T-helper 17 cell (primary cell): ENCODE results near the gene DUSP22. TPM values are rescaled to one million over a fixed set of nuclear protein-coding genes. Genes with fewer than 3 reads are reported as not detected.

Source experiments
- ATAC-seq: fragments of 150-1000 bp; cut with Tn5 transposase; 2 replicates; pipeline ENCODE4 v1.10.0; 2021; ENCODE audit warnings: mild to moderate bottlenecking, moderate library complexity
- DNase-seq, 3 donors: peaks; one replicate each; pipeline versions ENCODE4 v3.0.0 to v3.0.0-alpha.2; 2020 to 2021
- H3K9me3 ChIP-seq: one replicate; pipeline ENCODE4 v1.7.0; 2013; ENCODE audit warnings: low read length, mild to moderate bottlenecking; ENCODE audit not compliant: control insufficient read depth, poor library complexity, severe bottlenecking
- H3K27ac Mint-ChIP-seq: one replicate; pipeline ENCODE4 v1.8.0; 2022; ENCODE audit warnings: mild to moderate bottlenecking, moderate library complexity, mixed read lengths
- H3K27me3 Mint-ChIP-seq: one replicate; pipeline ENCODE4 v1.8.0; 2022; ENCODE audit warnings: mixed read lengths
- H3K36me3 Mint-ChIP-seq: one replicate; pipeline ENCODE4 v1.8.0; 2022; ENCODE audit warnings: low read depth, mixed read lengths
- H3K4me1 Mint-ChIP-seq: one replicate; pipeline ENCODE4 v1.8.0; 2022; ENCODE audit warnings: mild to moderate bottlenecking, mixed read lengths
- H3K4me3 Mint-ChIP-seq: one replicate; pipeline ENCODE4 v1.8.0; 2022; ENCODE audit warnings: mild to moderate bottlenecking, moderate library complexity, mixed read lengths
- total RNA-seq, 4 donors: library from RNA in 2 of 4; stranded (reverse) in 2 of 4; gene quantifications; one replicate each; pipeline ENCODE4 v1.2.3 and lab custom pipeline; 2022 to 2026

Gene DUSP22
- total RNA-seq, 2 donors from 2014 or later = 26.9 to 38.1 TPM

DNA sequence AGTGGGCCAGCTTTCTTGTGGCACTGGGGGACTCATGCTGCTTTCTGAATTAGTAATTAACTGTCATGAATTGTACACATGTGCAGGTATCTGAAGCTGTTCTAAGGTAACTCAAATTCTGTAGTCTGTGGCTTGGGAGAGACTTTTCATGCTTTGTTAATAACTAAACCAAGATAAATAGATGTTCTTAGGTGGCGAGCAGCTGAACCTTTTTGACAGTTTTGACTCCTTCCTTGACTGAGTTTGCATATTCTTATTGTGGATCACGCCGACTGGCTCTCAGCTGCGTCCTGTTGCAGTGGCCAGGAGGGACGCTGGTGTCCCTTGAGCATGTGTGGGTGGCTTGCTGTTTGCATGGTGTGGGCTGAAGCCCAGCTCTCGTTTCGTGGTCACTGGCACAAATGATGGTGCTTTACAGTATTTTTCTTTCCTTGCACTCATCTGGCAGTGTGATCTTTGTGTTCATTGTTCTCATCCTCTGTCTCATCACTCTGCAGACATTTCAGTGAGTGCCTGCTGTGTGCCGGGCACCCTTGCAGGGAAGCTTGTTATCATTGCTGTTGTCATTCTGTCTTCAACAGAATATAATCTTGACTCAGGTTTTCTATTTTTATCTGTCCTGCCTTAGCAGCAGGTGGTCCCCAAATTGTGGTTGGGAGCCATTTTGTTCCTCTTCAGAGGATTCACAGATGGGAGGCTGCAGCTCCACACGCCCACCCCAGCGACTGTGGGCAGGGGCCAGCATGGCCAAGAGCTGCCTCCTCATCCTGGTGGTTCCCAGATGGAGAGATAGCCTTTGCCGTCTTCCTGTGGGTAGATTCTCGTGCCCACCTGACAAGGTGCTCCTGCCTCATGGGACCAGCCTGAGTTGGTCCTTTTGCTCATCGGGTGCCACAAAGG lies 39.6 kb downstream of the DUSP22 start:
- ATAC-seq = no peak
- peaks cover 14% of the 10 kb centered on the region for H3K4me1 Mint-ChIP-seq

DNA sequence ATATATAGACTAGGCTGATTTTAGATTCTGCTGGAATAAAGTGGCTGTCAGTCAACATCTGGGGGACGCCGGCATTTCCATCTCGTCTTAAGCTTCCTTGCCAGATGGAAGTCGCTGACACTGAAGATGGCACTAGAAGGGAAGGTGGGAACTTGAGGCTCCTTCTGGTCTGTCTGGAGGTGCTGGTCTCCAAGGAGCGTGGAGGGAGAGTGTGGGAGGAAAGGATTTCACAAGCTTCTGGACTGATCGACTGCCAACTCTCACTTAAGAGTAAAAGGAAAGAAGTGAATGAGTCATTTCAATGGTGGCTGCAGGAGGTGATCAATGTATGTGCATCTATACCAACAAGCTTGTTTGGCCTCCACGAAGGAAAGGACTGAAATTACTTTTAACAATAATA lies 40.4 kb downstream of the DUSP22 start:
- no peak overlapping the region for H3K27ac Mint-ChIP-seq
- no peak overlapping the region for H3K4me3 Mint-ChIP-seq
- ATAC-seq (no peak), DNase-seq (no peak)
- no peaks in the 10 kb centered on the region for H3K36me3 Mint-ChIP-seq
- H3K9me3 ChIP-seq = no peaks in the 10 kb centered on the region
- H3K4me1 Mint-ChIP-seq = peaks cover 10% of the 10 kb centered on the region
- no peaks in the 10 kb centered on the region for H3K27me3 Mint-ChIP-seq

More for the DNA sequence above, 39.6 kb downstream of the DUSP22 start:
- H3K4me3 Mint-ChIP-seq = no peak overlapping the region
- DNase-seq = no peak
- no peaks in the 10 kb centered on the region for H3K36me3 Mint-ChIP-seq
- H3K27me3 Mint-ChIP-seq = no peaks in the 10 kb centered on the region
- no peaks in the 10 kb centered on the region for H3K9me3 ChIP-seq
- no peak overlapping the region for H3K27ac Mint-ChIP-seq

DNA sequence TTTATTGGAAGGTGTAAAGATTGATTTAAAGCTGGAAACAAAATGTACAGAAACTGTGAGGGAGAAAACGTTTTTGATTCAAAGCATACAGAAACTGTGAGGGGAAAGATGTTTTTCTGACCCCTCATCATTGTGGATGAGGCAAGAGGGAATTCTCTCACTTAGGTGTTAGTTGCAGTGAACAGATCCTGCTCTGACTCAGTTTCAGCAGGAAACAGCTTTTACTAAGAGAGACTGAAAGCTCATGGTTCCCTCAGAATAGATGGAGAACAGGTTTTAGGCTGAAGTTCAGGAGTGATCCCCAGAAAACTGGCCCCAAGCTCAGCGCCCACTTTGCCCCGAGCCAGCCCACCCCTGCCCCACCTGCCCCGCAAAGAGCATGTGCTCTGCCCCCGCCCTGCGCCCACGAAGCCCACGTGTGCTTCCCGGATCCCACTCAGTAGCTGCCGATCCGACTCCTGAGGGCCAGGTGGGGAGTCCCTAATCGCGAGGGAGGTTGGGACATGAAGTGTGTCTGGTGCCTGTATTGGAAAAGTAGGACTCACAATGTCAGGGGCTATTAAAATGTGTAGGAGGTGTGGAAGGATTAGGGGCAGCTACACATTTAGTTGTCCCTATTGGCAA lies 41.2 kb downstream of the DUSP22 start:
- DNase-seq (no peak), ATAC-seq (no peak)
- no peak overlapping the region for H3K4me3 Mint-ChIP-seq
- no peaks in the 10 kb centered on the region for H3K27me3 Mint-ChIP-seq
- no peaks in the 10 kb centered on the region for H3K9me3 ChIP-seq
- no peak overlapping the region for H3K27ac Mint-ChIP-seq
- H3K36me3 Mint-ChIP-seq = no peaks in the 10 kb centered on the region
- H3K4me1 Mint-ChIP-seq = peaks cover 13% of the 10 kb centered on the region

DNA sequence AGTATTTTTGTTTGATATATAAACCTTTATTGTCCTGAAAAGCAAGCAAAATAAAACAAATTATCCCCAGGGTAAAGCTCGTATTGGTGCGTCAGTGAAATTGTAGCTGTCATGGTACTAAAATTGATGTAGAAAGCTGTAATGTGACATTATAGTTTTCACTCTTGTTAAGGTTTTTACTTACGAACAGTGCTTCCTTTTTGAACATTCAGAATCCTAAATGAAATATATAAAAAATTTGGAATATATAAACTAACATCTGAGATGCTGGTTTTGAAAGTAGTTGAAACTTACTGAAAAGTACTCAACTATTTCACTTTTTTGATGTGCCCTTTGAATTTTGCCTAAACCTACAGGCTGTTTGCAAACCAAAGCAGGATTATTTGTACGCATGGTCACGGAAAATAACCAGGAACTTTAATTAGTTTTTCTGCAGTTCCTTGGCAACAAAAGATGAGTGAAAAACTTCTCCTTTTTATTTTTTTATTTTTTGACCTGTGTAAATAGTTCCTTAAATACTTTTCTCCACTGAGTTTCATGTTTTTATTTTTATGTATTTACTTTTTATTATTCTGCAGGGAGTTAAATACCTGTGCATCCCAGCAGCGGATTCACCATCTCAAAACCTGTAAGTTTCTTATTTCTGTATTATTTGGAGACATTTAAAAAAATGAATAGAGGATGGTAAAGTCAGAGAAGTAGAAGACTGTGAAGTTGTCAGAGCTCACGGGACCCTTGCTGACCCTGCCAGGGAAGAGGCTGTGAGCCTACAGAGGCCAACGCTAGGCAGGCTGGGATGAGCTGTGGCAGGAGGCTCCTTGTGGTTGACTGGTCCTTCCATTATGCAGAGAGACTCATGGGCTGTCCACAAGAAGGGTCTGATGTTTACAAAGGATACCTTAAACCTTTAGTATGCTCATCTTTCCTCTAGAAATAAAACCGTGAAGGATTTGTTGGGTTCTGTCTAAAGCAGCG lies 42.5 kb downstream of the DUSP22 start:
- peaks cover 22% of the 10 kb centered on the region for H3K4me1 Mint-ChIP-seq
- ATAC-seq = no peak
- no peaks in the 10 kb centered on the region for H3K36me3 Mint-ChIP-seq
- no peak for DNase-seq
- no peak overlapping the region for H3K4me3 Mint-ChIP-seq
- no peaks in the 10 kb centered on the region for H3K27me3 Mint-ChIP-seq
- H3K27ac Mint-ChIP-seq = no peak overlapping the region
- no peaks in the 10 kb centered on the region for H3K9me3 ChIP-seq

DNA sequence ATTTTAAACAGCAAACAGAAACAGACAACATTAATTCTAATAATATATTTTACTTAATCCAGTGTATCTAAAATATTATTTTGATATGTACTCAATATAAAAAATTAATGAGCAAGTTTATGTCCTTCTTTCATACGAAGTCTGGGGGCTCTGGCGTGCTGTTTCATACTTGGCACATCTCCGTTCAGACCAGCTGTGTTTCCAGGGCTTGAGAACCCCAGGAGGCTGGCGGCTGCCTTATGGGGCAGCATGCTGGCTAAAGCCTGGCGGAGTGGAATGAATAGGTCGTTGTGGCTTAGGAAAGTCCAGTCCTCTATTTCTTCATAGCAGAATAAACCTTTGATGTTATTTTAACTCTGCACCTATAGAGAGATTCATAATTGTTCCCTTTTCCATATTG lies 43.3 kb downstream of the DUSP22 start:
- no peak for DNase-seq
- Mint-ChIP-seq H3K36me3 (no peaks in the 10 kb centered on the region), H3K27ac (no peak overlapping the region), H3K4me3 (no peak overlapping the region), H3K4me1 (peaks cover 22% of the 10 kb centered on the region), H3K27me3 (no peaks in the 10 kb centered on the region)
- ATAC-seq = no peak
- no peaks in the 10 kb centered on the region for H3K9me3 ChIP-seq

DNA sequence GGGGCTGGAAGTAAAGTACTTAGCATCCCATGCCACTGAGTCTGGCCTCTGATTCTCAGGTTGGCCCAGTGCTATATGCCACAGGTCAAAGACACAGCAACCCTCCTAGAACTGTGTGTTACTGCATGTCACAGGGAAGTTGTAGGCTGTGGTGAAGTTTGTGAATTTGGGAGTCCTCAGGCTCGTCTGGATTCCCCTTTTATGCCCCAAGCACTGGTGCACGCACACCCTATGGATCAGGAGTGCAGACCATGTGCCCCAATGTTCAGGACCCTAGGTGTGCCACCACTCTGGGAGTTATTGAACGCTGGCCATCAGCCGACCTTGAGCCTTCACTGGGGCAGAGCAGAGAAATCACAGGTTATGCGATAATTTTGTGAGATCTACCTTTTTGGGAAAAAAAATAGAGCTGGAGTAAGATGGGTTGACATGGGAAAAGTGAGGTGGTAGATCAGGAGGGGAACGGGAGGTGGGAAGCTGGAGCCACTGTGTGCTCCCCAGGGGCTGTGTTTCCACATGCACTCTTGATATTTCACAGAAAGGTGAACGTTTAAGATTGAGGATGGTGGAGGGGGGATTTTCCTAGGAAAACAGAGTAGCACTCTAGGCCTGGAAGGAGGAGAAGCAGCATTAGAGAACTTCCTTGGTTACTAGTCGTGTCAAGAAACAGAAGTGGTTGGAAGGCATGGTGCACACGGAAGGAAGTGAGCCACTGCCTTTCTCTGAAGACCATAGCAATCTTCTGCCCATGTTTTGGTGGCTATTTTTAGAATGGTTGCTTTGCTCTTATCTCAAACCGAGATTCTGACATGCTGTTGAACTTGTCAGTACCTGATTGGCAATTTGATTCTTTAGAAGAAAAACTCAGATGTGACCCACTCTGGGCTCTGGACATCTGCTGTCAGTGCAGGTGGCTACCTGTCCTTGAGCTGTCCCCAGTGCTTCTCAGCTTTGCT lies 44.1 kb downstream of the DUSP22 start:
- peak overlapping the region; percentile 7 for H3K4me3 Mint-ChIP-seq
- DNase-seq (no peak), ATAC-seq (peak; percentile 48)
- no peaks in the 10 kb centered on the region for H3K9me3 ChIP-seq
- H3K27ac Mint-ChIP-seq = peak overlapping the region; percentile 2
- H3K36me3 Mint-ChIP-seq = no peaks in the 10 kb centered on the region
- peaks cover 22% of the 10 kb centered on the region for H3K4me1 Mint-ChIP-seq
- H3K27me3 Mint-ChIP-seq = no peaks in the 10 kb centered on the region

DNA sequence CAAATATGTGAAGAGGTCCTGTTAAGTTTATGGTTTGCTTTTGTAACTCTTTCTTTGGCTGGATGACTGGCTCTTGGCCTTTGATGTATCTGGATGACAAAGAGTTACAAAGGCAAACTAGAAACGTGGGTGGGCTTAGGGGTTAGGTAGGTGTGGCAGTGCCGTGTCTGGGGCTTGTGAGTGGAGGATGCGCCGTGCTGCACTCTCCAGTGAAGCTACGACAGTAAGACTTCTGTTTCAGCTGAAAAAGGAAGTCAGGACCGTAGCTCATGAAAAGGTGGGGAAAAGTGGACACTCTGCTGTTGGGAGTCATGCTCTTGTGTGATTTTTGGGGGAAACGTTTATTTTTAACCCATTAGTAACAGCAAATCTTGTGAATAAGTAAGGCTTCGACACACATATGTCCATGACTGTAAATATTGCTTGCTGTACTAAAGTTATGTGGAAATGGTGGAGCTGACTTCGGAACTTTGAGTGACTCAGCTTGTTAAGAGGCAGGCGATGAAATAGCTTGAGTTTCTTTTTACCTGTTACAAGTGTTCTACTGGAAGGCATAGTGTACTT lies 45.6 kb downstream of the DUSP22 start:
- H3K4me1 Mint-ChIP-seq = peaks cover 22% of the 10 kb centered on the region

DNA sequence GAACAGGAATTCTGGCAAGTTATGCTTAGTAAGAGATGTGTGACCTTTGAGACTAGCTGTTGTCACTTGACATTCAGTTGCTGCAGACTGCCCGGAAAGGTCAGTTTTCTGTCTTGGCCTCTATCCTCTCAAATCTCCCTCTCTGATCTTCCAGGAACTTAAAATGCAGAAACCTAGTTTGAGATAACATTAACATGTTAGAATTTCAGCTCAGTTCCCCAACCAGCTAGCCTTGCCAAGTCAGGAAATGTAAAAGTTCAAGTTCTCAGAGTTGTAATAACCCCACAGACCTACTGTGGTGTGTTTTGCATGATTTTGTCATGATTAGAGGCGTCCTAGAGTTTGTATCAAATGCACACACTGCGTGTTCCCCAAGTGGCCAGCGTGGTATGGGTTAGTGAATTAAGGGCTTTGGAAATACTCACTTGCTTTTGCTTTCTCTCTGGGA lies 46.6 kb downstream of the DUSP22 start:
- no peak overlapping the region for H3K27ac Mint-ChIP-seq
- H3K27me3 Mint-ChIP-seq = no peaks in the 10 kb centered on the region
- H3K4me3 Mint-ChIP-seq = no peak overlapping the region
- DNase-seq (no peak), ATAC-seq (no peak)
- H3K9me3 ChIP-seq = no peaks in the 10 kb centered on the region
- H3K4me1 Mint-ChIP-seq = peaks cover 22% of the 10 kb centered on the region
- no peaks in the 10 kb centered on the region for H3K36me3 Mint-ChIP-seq

More for the DNA sequence above, 45.6 kb downstream of the DUSP22 start:
- Mint-ChIP-seq H3K27me3 (no peaks in the 10 kb centered on the region), H3K36me3 (no peaks in the 10 kb centered on the region), H3K27ac (no peak overlapping the region), H3K4me3 (peak overlapping the region; percentile 61)
- H3K9me3 ChIP-seq = no peaks in the 10 kb centered on the region
- ATAC-seq (no peak), DNase-seq (no peak)

DNA sequence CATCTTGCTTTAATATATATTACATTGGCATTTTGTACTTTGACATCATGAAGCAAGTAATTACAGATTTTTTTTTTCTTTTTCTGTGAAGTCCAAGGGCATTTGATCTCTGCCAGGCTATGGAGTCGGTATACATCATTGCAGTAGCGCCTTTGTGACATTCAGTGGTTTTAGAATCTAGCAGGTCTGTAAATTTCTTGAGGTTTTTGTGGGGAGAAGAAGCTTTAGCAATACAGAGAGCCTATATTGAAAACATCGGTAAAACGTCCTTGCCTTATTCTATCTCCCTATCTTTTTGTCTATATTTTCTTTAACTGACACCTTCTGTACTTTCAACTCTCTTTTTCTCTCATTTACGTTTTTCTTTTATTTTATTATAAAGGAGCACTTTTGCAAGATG lies 47.2 kb downstream of the DUSP22 start:
- Mint-ChIP-seq H3K4me1 (peaks cover 22% of the 10 kb centered on the region), H3K4me3 (no peak overlapping the region), H3K27me3 (no peaks in the 10 kb centered on the region), H3K27ac (no peak overlapping the region), H3K36me3 (no peaks in the 10 kb centered on the region)
- ATAC-seq = peak; percentile 47
- no peak for DNase-seq
- H3K9me3 ChIP-seq = no peaks in the 10 kb centered on the region

DNA sequence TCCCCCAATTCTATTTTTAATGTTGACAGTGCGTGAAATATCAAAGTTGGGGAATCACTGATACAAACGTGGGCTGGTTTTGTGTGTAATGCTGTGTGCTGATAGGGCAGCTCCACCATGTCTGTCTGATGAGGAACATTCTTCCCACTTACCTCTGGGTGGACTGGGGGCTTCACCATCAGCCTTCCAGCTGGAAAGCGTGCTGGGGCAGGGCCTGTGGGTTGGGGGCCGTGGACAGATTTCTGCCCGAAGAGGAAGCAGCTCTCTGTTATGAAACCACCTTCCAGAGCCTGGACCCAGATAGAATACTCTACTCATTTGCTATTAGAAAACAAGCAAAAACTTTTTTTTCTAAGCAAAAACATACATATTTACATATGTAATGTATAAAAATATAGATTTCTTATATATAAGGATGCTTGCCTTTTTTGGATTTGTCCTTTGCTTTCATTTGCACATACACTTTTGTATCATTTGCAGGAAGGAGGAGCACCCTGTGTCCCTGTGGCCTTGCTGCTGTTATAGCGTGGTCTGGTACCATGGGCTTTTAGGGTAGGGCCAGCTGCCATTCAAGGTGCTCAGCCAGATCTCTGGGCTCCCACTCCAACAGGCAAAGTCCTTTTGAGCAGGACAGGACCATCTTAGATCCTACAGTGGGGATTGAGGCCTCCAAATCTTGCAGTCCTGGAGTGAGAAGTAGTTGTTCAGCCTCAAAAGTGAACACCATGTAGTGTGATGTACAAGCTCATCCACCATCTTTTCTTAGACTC lies 48.1 kb downstream of the DUSP22 start:
- H3K9me3 ChIP-seq = no peaks in the 10 kb centered on the region
- no peaks in the 10 kb centered on the region for H3K27me3 Mint-ChIP-seq
- no peak overlapping the region for H3K27ac Mint-ChIP-seq
- no peak overlapping the region for H3K4me3 Mint-ChIP-seq
- H3K4me1 Mint-ChIP-seq = peaks cover 22% of the 10 kb centered on the region
- ATAC-seq (no peak), DNase-seq (no peak)
- H3K36me3 Mint-ChIP-seq = no peaks in the 10 kb centered on the region

DNA sequence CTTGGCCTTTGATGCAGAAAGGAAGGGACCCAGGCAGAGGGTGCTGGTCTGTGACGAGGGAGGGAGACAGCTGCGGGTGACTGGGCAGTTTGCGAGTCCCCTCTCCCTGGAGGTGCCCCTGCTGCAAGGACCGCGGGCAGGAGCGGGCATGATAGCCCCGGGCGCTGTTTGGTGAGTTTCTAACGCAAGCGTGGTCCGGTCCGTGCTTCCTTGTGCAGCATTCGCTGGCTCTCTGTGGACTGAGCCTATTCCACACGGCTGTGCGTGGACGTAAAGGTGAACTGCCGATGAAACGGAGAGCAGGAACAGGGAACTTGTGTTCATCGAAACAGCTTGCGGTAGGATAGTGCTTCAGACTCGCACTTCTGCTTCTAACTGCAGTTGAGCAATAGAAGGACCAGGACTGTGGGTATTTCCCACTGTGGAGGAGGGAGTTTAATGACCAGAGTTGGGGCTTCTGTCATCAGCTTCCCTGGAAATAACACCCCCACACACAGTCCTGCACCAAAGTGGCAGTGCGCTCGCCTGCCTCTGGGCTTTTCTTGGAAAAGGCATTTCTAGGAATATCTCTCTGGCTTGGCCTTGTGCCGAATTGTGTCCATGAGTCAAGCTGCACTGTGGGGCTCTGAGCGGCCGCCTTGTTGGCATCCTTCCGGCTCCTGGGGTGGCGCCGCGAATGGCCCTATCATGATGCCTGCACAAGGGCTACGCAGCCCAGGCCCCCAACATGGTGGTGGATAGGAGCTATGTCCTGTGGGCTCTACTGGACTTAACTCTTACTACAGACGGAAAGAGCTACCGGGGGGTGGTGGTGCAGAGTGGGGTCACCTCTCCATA lies 48.9 kb downstream of the DUSP22 start:
- Mint-ChIP-seq H3K27ac (no peak overlapping the region), H3K4me1 (peaks cover 21% of the 10 kb centered on the region), H3K27me3 (no peaks in the 10 kb centered on the region), H3K36me3 (no peaks in the 10 kb centered on the region), H3K4me3 (no peak overlapping the region)
- ATAC-seq = peak; percentile 56
- no peaks in the 10 kb centered on the region for H3K9me3 ChIP-seq
- no peak for DNase-seq
